AG09319 (cell line): ENCODE data around the gene HEBP1.
A peak's percentile ranks its signal among the peaks of the same experiment; 100 is the strongest.

Experiments
- DNase-seq: peaks from one replicate; pipeline ENCODE4 v3.0.0-alpha.2; 2010; ENCODE audit warnings: low read depth; ENCODE audit errors: extremely low read depth
- TF ChIP-seq, protein P1 (sequence below): IDR thresholded peaks from 2 replicates; pipeline ENCODE4 v1.5.1; 2011; ENCODE audit warnings: low read depth, mild to moderate bottlenecking, inconsistent platforms, low read length, moderate library complexity

HEBP1 gene

DNA sequence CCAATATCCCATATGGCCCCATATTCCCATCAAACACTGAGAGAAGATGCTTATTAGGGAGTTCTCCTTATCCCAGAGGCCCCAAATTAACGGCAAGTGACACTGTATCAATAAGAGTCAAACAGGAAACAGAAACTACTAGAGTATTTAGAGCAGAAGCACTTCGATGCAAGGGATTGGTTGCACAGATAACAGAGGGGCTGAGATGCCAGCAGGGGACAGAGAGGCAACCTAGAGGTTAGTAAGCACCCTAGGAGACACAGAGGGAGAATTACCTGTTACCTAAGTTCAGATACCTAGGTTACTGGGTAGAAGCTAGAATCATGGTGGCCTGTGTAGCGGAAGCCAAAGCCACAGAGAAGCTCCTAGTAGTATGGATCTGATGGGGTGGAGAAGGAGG lies 2.9 kb downstream of the HEBP1 start:
- TF ChIP-seq, protein P1, sequence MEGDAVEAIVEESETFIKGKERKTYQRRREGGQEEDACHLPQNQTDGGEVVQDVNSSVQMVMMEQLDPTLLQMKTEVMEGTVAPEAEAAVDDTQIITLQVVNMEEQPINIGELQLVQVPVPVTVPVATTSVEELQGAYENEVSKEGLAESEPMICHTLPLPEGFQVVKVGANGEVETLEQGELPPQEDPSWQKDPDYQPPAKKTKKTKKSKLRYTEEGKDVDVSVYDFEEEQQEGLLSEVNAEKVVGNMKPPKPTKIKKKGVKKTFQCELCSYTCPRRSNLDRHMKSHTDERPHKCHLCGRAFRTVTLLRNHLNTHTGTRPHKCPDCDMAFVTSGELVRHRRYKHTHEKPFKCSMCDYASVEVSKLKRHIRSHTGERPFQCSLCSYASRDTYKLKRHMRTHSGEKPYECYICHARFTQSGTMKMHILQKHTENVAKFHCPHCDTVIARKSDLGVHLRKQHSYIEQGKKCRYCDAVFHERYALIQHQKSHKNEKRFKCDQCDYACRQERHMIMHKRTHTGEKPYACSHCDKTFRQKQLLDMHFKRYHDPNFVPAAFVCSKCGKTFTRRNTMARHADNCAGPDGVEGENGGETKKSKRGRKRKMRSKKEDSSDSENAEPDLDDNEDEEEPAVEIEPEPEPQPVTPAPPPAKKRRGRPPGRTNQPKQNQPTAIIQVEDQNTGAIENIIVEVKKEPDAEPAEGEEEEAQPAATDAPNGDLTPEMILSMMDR: no peak
- no peak for DNase-seq

DNA sequence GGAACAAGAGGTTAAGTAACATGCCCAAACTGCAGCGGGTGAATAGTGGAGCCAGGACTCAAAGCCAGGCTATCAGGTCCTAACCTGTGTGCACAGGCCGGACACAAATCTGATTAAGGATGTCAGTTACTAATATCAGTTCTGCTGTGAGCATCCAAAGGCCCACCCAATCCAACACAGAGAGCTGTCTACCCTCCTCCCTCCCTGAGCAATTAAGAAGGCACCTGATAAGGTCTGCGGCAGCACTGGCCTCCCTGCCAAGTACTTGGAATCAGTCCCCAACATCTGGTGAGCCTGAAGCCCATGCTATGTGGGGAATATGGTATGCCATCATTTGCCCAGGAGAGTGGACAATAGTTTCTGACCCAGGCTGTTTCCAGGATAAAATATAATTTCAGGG lies 3.9 kb downstream of the HEBP1 start:
- DNase-seq: no peak
- TF ChIP-seq, protein P1: no peak

DNA sequence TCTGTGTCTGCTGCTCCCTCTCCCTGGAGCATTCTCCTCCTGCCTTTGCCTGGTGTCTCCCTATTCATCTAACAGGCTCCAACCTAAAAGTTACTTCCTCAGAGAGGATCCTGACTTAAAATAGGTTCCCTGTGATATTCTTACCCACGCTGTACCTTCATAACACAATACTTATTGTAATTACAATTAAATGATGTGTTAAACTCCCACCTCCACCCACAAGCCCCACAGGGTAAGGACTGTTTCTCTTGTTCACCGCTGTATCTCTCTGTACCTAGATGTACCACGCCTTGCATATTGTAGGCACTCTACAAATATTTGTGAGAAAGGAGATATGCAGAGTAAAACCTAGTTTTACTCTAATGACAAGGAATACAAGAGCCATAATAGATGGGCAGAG lies 5.0 kb downstream of the HEBP1 start:
- no peak for DNase-seq
- TF ChIP-seq, protein P1: no peak

DNA sequence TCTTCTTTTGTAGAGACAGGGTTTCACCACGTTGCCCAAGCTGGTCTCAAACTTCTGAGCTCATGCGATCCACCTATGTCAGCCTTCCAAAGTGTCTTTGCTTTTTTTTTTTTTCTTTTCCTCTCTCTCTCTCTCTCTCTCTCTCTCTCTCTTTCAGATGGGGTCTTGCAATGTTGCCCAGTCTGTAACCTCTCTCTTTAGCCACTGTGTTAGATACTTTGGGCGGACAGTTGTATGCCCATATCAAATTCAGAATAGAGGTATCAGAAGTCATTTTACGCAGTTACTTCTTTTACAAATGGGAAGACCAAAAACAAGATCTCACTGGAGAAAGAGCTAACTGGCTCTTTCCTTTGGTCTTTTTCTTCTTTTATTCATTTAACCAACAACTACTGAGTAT lies 6.7 kb downstream of the HEBP1 start:
- TF ChIP-seq, protein P1: no peak
- DNase-seq: no peak

DNA sequence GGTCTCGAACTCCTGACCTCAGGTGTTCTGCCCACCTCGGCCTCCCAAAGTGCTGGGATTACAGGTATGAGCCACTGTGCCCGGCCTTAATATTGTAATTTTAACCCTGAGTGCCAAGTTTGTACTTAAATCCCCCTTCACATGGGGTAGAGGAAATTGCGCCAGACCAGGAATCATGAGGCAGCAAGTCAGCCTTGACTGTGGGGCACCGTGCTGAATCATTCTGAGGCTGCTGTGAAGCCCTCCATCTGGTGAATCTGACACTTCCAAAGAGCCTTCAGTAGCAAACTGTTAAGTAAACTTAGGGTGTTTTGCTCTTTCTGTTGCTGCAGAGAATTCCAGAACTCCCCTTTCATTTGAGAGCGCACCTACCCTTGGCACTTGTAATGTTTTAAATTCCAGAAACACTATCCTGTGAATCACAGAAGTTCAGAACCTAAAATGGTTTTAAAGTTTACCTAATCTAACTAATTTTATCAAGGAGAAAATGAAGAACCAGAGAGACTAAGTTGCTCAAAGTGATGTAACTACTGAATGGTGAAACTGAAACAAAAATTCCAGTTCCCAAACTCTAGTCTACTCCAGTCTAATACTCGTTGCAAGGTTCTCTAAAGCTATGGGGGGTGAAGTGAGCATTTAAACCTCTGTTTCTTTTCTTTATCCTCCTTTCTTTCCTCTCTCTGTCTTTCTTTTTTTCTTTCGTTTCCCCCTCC lies 7.5 kb downstream of the HEBP1 start:
- DNase-seq: peak; percentile 87

DNA sequence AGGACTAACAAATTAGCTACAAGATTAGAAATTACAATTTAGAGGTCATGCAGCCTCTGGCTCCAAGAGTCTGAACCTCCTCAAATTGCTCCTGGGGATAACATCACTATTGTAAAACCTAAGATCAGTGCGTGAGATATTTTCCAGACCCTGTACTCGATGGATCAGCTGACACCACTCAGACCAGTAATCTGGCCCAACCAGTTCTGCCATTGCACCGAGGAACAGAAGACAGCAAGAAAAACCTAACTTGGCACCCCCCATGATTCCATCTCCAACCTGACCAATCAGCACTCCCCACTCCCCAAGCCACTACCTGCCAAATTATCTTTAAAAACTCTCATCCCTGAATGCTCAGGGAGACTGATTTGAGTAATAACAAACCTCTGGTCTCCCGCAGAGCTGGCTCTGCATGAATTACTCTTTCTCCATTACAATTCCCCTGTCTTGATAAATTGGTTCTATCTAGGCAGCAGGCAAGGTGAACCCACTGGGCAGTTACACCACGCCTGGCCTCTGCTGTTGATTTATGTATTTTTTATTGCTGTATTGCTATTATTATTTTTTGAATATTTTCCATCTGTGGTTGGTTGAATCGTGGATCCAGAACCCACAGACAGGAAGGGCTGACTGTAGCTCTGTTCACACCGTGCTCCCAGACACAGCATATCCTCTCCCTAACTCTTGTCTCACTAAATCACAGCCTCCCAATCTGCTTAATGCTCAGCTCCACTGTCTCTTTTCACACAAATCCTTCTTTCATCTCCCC lies 9.2 kb downstream of the HEBP1 start:
- DNase-seq: no peak
- TF ChIP-seq, protein P1: no peak

More for the DNA sequence above, 7.5 kb downstream of the HEBP1 start:
- TF ChIP-seq, protein P1: no peak

DNA sequence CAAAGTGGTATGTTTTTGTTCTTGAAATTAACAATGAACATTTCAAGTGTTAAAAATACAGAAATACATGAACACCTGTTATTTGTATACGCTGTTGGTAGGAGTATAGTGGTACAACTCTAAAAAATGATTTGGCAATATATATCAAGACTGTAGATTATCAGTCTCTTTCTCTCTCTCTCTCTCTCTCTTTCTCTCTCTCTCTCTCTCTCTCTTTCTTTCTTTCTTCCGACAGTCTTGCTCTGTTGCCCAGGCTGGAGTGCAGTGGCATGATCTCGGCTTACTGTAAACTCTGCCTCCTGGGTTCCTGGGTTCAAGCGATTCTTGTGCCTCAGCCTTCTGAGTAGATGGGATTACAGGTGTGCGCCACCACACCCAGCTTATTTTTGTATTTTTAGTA lies 12.6 kb downstream of the HEBP1 start:
- TF ChIP-seq, protein P1: no peak
- DNase-seq: no peak
